Trophoblast cell (in vitro differentiated cells and primary cell): ENCODE measurements around the gene PPM1H.

Experiments
- DNase-seq, 2 donors: peaks; one replicate each; pipeline ENCODE4 v3.0.0-alpha.2; 2016
- H2AFZ ChIP-seq: 2 replicates; pipeline ENCODE4 v1.6.1; 2013; ENCODE audit warnings: low read length, moderate library complexity, mild to moderate bottlenecking; ENCODE audit not compliant: insufficient read depth, poor library complexity
- H2AK5ac ChIP-seq: 2 replicates; pipeline ENCODE4 v1.6.1; 2013; ENCODE audit warnings: mild to moderate bottlenecking, low read length
- H2BK120ac ChIP-seq: 2 replicates; pipeline ENCODE4 v1.6.1; 2013; ENCODE audit warnings: low read length, mild to moderate bottlenecking, moderate library complexity; ENCODE audit not compliant: insufficient read depth, poor library complexity
- H2BK12ac ChIP-seq: 2 replicates; pipeline ENCODE4 v1.6.1; 2013; ENCODE audit warnings: mild to moderate bottlenecking, low read length, moderate library complexity
- H2BK5ac ChIP-seq: 2 replicates; pipeline ENCODE4 v1.6.1; 2013; ENCODE audit warnings: low read length, low read depth, moderate library complexity, mild to moderate bottlenecking; ENCODE audit not compliant: poor library complexity
- H3K14ac ChIP-seq: 2 replicates; pipeline ENCODE4 v1.6.1; 2013; ENCODE audit warnings: mild to moderate bottlenecking, low read length
- H3K18ac ChIP-seq: 2 replicates; pipeline ENCODE4 v1.6.1; 2013; ENCODE audit warnings: mild to moderate bottlenecking, low read length
- H3K23ac ChIP-seq: 2 replicates; pipeline ENCODE4 v1.6.1; 2013; ENCODE audit warnings: low read length
- H3K27ac ChIP-seq: 2 replicates; pipeline ENCODE4 v1.5.1; 2013; ENCODE audit warnings: low read depth, mild to moderate bottlenecking, inconsistent platforms, low read length, moderate library complexity
- H3K27me3 ChIP-seq: 2 replicates; pipeline ENCODE4 v1.6.1; 2013; ENCODE audit warnings: inconsistent platforms, mild to moderate bottlenecking, low read length, moderate library complexity; ENCODE audit not compliant: insufficient read depth
- H3K36me3 ChIP-seq, 2 experiments: 1 replicate in 1 of 2; 2 replicates in 1 of 2; pipeline ENCODE4 v1.6.1; 2013; ENCODE audit warnings: low read length in 2 of 2, mild to moderate bottlenecking in 2 of 2, moderate library complexity in 1 of 2; ENCODE audit not compliant: insufficient read depth in 2 of 2, control insufficient read depth in 1 of 2
- H3K4ac ChIP-seq: 2 replicates; pipeline ENCODE4 v1.6.1; 2013; ENCODE audit warnings: low read depth, mild to moderate bottlenecking, low read length, moderate library complexity
- H3K4me1 ChIP-seq, 2 experiments: 1 replicate in 1 of 2; 2 replicates in 1 of 2; pipeline ENCODE4 v1.6.1; 2013; ENCODE audit warnings: low read length in 2 of 2, mild to moderate bottlenecking in 2 of 2, moderate library complexity in 1 of 2; ENCODE audit not compliant: insufficient read depth in 2 of 2, control insufficient read depth in 1 of 2
- H3K4me2 ChIP-seq: 2 replicates; pipeline ENCODE4 v1.6.1; 2013; ENCODE audit warnings: inconsistent platforms, mild to moderate bottlenecking, low read length, moderate library complexity
- H3K4me3 ChIP-seq: 2 replicates; pipeline ENCODE4 v1.5.1; 2013; ENCODE audit warnings: mild to moderate bottlenecking, low read depth, low read length, inconsistent platforms
- H3K79me1 ChIP-seq: one replicate; pipeline ENCODE4 v1.6.1; 2013; ENCODE audit warnings: low read length
- H3K79me2 ChIP-seq: 2 replicates; pipeline ENCODE4 v1.6.1; 2013; ENCODE audit warnings: low read length, mild to moderate bottlenecking; ENCODE audit not compliant: control insufficient read depth, insufficient read depth, poor library complexity
- H3K9ac ChIP-seq: 2 replicates; pipeline ENCODE4 v1.6.1; 2013; ENCODE audit warnings: mild to moderate bottlenecking, low read length
- H3K9me3 ChIP-seq: 2 replicates; pipeline ENCODE4 v1.6.1; 2013; ENCODE audit warnings: low read depth, mild to moderate bottlenecking, control low read depth, inconsistent platforms, low read length; ENCODE audit not compliant: insufficient read depth
- H4K12ac ChIP-seq: 2 replicates; pipeline ENCODE4 v1.6.1; 2013; ENCODE audit warnings: low read depth, mild to moderate bottlenecking, low read length, moderate library complexity
- H4K8ac ChIP-seq: 2 replicates; pipeline ENCODE4 v1.6.1; 2013; ENCODE audit warnings: low read depth, mild to moderate bottlenecking, low read length, moderate library complexity
- H4K91ac ChIP-seq: one replicate; pipeline ENCODE4 v1.6.1; 2013; ENCODE audit warnings: low read depth, mild to moderate bottlenecking, low read length, moderate library complexity
- WGBS: extraction: QIAGEN DNeasy Blood & Tissue Kit; methylation state at CpG from one replicate; pipeline ENCODE4 v1.1.7; 2013; ENCODE audit warnings: missing lambda C conversion rate; ENCODE audit not compliant: insufficient read length, insufficient coverage; ENCODE audit errors: extremely low coverage; 5-methylcytosine and 5-hydroxymethylcytosine counted together

PPM1H gene

DNA sequence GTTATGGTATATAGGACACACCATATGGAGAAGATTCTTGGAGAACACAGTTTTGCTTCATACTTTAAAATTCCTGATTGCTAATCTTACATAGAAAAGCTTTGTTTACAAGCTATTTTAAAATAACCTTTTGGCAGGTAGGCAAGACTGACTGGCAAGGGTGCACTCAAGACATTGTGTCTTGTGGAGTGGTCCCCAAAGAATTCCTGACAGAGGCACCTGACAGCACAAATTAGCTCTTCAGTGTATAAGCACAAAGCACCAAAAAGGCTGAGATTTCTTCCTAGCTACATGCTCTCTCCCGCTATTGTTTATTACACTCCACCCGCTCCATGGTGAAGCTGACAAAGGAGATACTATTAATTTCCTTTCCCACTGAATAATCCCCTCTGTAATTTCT is 329.0 kb downstream of the PPM1H start:
- no peaks in the 10 kb centered on the region for H3K9me3 ChIP-seq
- peaks cover 16% of the 10 kb centered on the region for H3K79me2 ChIP-seq
- no peak for DNase-seq
- no peak overlapping the region for H2AFZ ChIP-seq
- H3K79me1 ChIP-seq = peaks cover 17% of the 10 kb centered on the region
- no peak overlapping the region for H2AK5ac ChIP-seq
- no peak overlapping the region for H3K23ac ChIP-seq
- no peak overlapping the region for H3K4ac ChIP-seq
- H4K12ac ChIP-seq = no peak overlapping the region
- no CpG with 5 or more reads among the region's 2 CpGs for WGBS
- no peak overlapping the region for H3K18ac ChIP-seq
- H2BK120ac ChIP-seq = no peak overlapping the region
- no peak overlapping the region for H3K4me2 ChIP-seq
- no peak overlapping the region for H2BK5ac ChIP-seq
- H3K4me1 ChIP-seq = no peaks in the 10 kb centered on the region
- H2BK12ac ChIP-seq = no peak overlapping the region
- H3K27me3 ChIP-seq = no peaks in the 10 kb centered on the region
- no peak overlapping the region for H3K27ac ChIP-seq
- H3K4me3 ChIP-seq = no peak overlapping the region
- H4K91ac ChIP-seq = no peak overlapping the region
- H3K9ac ChIP-seq = no peak overlapping the region
- no peak overlapping the region for H4K8ac ChIP-seq
- no peaks in the 10 kb centered on the region for H3K36me3 ChIP-seq
- no peak overlapping the region for H3K14ac ChIP-seq

DNA sequence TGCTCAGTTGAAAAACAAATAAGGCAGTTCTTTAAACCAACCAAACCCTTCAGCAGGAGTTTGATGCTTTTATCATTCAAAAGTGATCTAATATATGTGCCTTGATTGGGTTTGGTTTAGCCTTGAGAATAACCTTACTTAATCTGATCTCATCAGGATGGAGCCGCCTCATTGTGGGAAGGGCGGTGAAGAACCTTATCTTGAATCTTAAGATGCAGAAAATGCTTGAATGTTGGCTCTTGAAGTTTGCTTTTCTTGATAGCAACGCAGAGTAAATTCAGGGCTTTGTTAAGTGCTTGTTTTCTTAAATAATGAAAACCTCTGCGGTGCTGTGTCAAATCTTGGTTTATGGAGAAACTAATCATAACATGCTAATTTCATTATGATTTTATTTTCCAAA is 330.1 kb downstream of the PPM1H start:
- no CpG with 5 or more reads among the region's 4 CpGs for WGBS
- no peak overlapping the region for H3K27ac ChIP-seq

DNA sequence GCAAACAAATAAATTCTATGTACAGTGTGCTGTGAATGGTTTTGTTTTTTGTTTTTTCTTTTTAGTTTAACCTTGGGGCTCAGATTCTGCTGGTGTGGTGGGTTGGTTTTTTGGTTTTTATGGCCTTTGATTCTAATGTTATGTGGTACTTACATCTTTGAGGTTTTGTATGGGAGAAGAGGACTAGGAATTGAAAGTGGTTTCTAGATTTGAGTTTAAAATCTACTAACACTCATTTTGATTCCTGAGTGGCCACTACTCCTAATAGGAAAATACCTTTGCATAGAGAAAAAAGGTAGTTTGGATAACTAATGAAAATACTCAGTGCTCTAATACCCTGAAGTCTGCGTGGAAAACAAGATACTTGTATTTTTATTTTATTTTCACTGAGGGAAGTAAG is 330.6 kb downstream of the PPM1H start:
- no CpG with 5 or more reads among the region's 1 CpG for WGBS
- H4K91ac ChIP-seq = no peak overlapping the region

More for the DNA sequence above, 330.1 kb downstream of the PPM1H start:
- Histone ChIP-seq H3K27me3 (no peaks in the 10 kb centered on the region), H4K91ac (no peak overlapping the region), H3K9me3 (no peaks in the 10 kb centered on the region), H3K18ac (no peak overlapping the region), H3K4me2 (peak overlapping the region; percentile 11), H3K36me3 (no peaks in the 10 kb centered on the region), H3K4me1 (no peaks in the 10 kb centered on the region), H3K9ac (no peak overlapping the region), H2BK5ac (no peak overlapping the region), H3K14ac (no peak overlapping the region), H2AK5ac (no peak overlapping the region), H3K79me1 (peaks cover 17% of the 10 kb centered on the region), H3K4ac (peak overlapping the region; percentile 79), H2BK12ac (no peak overlapping the region), H2BK120ac (no peak overlapping the region), H3K79me2 (peaks cover 16% of the 10 kb centered on the region), H3K23ac (no peak overlapping the region), H2AFZ (no peak overlapping the region), H3K4me3 (no peak overlapping the region), H4K12ac (no peak overlapping the region), H4K8ac (no peak overlapping the region)
- DNase-seq = peak in 1 of 2 donors; percentile 31

DNA sequence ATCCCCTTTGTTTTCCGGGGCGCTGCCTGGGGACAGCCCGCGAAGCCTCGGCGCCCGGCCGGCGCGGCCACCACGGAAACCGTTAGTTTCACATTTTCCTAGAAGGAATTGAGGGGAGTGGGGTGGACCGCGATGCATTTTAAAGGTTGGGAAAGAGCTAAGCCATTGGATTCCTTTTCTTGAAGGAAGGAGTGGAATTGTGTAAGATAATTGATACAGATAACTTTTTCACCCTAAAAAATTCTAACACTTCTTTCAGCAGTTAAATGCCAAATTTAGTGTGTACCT is 331.2 kb downstream of the PPM1H start:
- Histone ChIP-seq H3K36me3 (no peaks in the 10 kb centered on the region), H3K4me3 (peak overlapping the region; percentile 88), H3K9ac (peak overlapping the region; percentile 86), H2BK5ac (peak overlapping the region; percentile 97), H4K8ac (peak overlapping the region; percentile 99), H2AFZ (peak overlapping the region; percentile 95), H3K4me2 (peak overlapping the region; percentile 80), H2AK5ac (no peak overlapping the region), H3K18ac (peak overlapping the region; percentile 94), H3K23ac (peak overlapping the region; percentile 1), H2BK12ac (no peak overlapping the region), H3K79me2 (peaks cover 16% of the 10 kb centered on the region), H3K4me1 (no peaks in the 10 kb centered on the region), H3K27me3 (no peaks in the 10 kb centered on the region), H3K9me3 (no peaks in the 10 kb centered on the region), H2BK120ac (peak overlapping the region; percentile 89), H3K79me1 (peaks cover 17% of the 10 kb centered on the region), H3K4ac (peak overlapping the region; percentile 98), H4K91ac (peak overlapping the region; percentile 95), H3K27ac (peak overlapping the region; percentile 100), H3K14ac (peak overlapping the region; percentile 84), H4K12ac (no peak overlapping the region)
- peak in 1 of 2 donors; percentile 62 for DNase-seq
- no CpG with 5 or more reads among the region's 14 CpGs for WGBS

More for the DNA sequence above, 330.6 kb downstream of the PPM1H start:
- Histone ChIP-seq H3K18ac (no peak overlapping the region), H3K4ac (no peak overlapping the region), H3K4me1 (no peaks in the 10 kb centered on the region), H3K27ac (no peak overlapping the region), H3K9ac (no peak overlapping the region), H2BK12ac (no peak overlapping the region), H3K9me3 (no peaks in the 10 kb centered on the region), H2AK5ac (no peak overlapping the region), H3K36me3 (no peaks in the 10 kb centered on the region), H3K4me2 (peak overlapping the region; percentile 54), H3K23ac (no peak overlapping the region), H3K27me3 (no peaks in the 10 kb centered on the region), H4K8ac (no peak overlapping the region), H2BK5ac (no peak overlapping the region), H3K79me1 (peaks cover 17% of the 10 kb centered on the region), H3K79me2 (peaks cover 16% of the 10 kb centered on the region), H2AFZ (no peak overlapping the region), H3K14ac (no peak overlapping the region), H4K12ac (no peak overlapping the region), H3K4me3 (no peak overlapping the region), H2BK120ac (no peak overlapping the region)
- DNase-seq = no peak
